K562 (cell line): ENCODE measurements around the gene MLLT6. TPM values are rescaled to one million over a fixed set of nuclear protein-coding genes. Genes with fewer than 3 reads are reported as not detected.

Source experiments
- HDAC1 ChIP-seq, 2 experiments: fragments of 450-650 bp; IDR thresholded peaks; 2 replicates each; pipeline ENCODE4 v1.6.1; 2016 to 2017; ENCODE audit warnings: inconsistent platforms in 1 of 2, mild to moderate bottlenecking in 1 of 2, moderate library complexity in 1 of 2
- HDAC2 ChIP-seq: fragments of 450-650 bp; IDR thresholded peaks from 2 replicates; pipeline ENCODE4 v1.6.1; 2016; ENCODE audit warnings: mild to moderate bottlenecking
- MTA3 ChIP-seq: fragments of 450-650 bp; formaldehyde crosslinking; IDR thresholded peaks from 2 replicates; pipeline ENCODE4 v1.6.1; 2017; ENCODE audit warnings: mild to moderate bottlenecking, borderline replicate concordance
- SFPQ ChIP-seq: fragments of 200-400 bp; formaldehyde crosslinking; IDR thresholded peaks from 2 replicates; pipeline ENCODE4 v1.6.1; 2017; ENCODE audit warnings: mild to moderate bottlenecking, low read depth, low read length, moderate library complexity
- ZBTB17 ChIP-seq: fragments of 450-650 bp; formaldehyde crosslinking; IDR thresholded peaks from 2 replicates; pipeline ENCODE4 v1.4.0; 2020; ENCODE audit warnings: mild to moderate bottlenecking
- ZBTB49 ChIP-seq: sonication (generic); formaldehyde crosslinking; IDR thresholded peaks from 2 replicates; pipeline ENCODE4 v1.8.0; 2022; ENCODE audit warnings: missing genetic modification reagents, mild to moderate bottlenecking, borderline replicate concordance
- ZNF316 ChIP-seq: fragments of 450-650 bp; IDR thresholded peaks from 2 replicates; pipeline ENCODE4 v1.6.1; 2016
- polyA plus RNA-seq, 8 experiments: library from polyadenylated mRNA; depleted of rRNA in 4 of 8; stranded (reverse) in 5 of 8; unstranded in 3 of 8; fragments of >200 nt; fragmentation: Nextera tagmentation in 2 of 8; fragmentation: Illumina TruSeq in 1 of 8; extraction: Ambion mirVana in 2 of 8; extraction: Trizol in 1 of 8; gene quantifications; 2 replicates each; pipeline versions ENCODE4 v1.2.1 to v1.2.3, GENCODE V29; 2011 to 2014; ENCODE audit warnings: inconsistent platforms in 1 of 8, missing spikeins in 1 of 8
- total RNA-seq, 7 experiments: library from RNA; depleted of rRNA in 6 of 7; stranded (reverse); fragments of >200 nt in 6 of 7; fragmentation: Illumina TruSeq in 2 of 7; extraction: Trizol in 2 of 7; gene quantifications; 2 replicates each; pipeline versions ENCODE4 v1.2.1 to v1.2.3, GENCODE V29; 2011 to 2021; ENCODE audit warnings: low replicate concordance in 1 of 7
- TF ChIP-seq, protein P1 (sequence below): fragments of 450-650 bp; IDR thresholded peaks from 2 replicates; pipeline ENCODE4 v1.7.0; 2016; ENCODE audit warnings: borderline replicate concordance
- TF ChIP-seq, protein P2 (sequence below), 3 experiments: IDR thresholded peaks in 2 of 3; conservative IDR thresholded peaks in 1 of 3; 2 replicates each; pipeline ENCODE4 v1.5.1; 2011 to 2012; ENCODE audit warnings: low read length in 3 of 3, mild to moderate bottlenecking in 3 of 3, control low read depth in 2 of 3, improper control_type of control experiment in 1 of 3, inconsistent platforms in 1 of 3, low read depth in 1 of 3, mixed read lengths in 1 of 3, moderate library complexity in 1 of 3; ENCODE audit not compliant: insufficient read depth in 2 of 3
- TF ChIP-seq, protein P3 (sequence below): fragments of 450-650 bp; IDR thresholded peaks from 2 replicates; pipeline ENCODE4 v1.6.1; 2018; ENCODE audit not compliant: partially characterized antibody

The MLLT6 gene
- total and polyA plus RNA-seq, 9 of the 15 experiments (the other 6 are each of a cell fraction or from before 2014, with no cell fraction given) = 3.1 to 71.7 (median 30.0) TPM

- TF ChIP-seq SFPQ (no peak), HDAC1 (IDR thresholded peaks at IDR 0.05) (peak in 1 of 2 experiments; percentile 49; a peak in 1 of 4 replicates), HDAC2 (peak; percentile 54; the same call in 1 of the 2 replicates), ZBTB17 (no peak), MTA3 (peak; percentile 64; the same call in 1 of the 2 replicates), ZBTB49 (CRISPR knock-in tag) (no peak), ZNF316 (no peak)
- TF ChIP-seq, protein P1, sequence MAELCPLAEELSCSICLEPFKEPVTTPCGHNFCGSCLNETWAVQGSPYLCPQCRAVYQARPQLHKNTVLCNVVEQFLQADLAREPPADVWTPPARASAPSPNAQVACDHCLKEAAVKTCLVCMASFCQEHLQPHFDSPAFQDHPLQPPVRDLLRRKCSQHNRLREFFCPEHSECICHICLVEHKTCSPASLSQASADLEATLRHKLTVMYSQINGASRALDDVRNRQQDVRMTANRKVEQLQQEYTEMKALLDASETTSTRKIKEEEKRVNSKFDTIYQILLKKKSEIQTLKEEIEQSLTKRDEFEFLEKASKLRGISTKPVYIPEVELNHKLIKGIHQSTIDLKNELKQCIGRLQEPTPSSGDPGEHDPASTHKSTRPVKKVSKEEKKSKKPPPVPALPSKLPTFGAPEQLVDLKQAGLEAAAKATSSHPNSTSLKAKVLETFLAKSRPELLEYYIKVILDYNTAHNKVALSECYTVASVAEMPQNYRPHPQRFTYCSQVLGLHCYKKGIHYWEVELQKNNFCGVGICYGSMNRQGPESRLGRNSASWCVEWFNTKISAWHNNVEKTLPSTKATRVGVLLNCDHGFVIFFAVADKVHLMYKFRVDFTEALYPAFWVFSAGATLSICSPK = 0 out of 2 replicates have a peak, but pooled peaks have one; percentile 63
- TF ChIP-seq, protein P2, sequence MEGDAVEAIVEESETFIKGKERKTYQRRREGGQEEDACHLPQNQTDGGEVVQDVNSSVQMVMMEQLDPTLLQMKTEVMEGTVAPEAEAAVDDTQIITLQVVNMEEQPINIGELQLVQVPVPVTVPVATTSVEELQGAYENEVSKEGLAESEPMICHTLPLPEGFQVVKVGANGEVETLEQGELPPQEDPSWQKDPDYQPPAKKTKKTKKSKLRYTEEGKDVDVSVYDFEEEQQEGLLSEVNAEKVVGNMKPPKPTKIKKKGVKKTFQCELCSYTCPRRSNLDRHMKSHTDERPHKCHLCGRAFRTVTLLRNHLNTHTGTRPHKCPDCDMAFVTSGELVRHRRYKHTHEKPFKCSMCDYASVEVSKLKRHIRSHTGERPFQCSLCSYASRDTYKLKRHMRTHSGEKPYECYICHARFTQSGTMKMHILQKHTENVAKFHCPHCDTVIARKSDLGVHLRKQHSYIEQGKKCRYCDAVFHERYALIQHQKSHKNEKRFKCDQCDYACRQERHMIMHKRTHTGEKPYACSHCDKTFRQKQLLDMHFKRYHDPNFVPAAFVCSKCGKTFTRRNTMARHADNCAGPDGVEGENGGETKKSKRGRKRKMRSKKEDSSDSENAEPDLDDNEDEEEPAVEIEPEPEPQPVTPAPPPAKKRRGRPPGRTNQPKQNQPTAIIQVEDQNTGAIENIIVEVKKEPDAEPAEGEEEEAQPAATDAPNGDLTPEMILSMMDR (IDR thresholded peaks at IDR 0.05 in 2 of 3, conservative IDR thresholded peaks at IDR 0.05 in 1 of 3; ENCODE audit: insufficient read depth in 2 of 3, low read depth in 1 of 3, low read length in 3 of 3) = peak; percentile 15 to 30 (median 17); a peak in 2 of 6 replicates
- TF ChIP-seq, protein P3, sequence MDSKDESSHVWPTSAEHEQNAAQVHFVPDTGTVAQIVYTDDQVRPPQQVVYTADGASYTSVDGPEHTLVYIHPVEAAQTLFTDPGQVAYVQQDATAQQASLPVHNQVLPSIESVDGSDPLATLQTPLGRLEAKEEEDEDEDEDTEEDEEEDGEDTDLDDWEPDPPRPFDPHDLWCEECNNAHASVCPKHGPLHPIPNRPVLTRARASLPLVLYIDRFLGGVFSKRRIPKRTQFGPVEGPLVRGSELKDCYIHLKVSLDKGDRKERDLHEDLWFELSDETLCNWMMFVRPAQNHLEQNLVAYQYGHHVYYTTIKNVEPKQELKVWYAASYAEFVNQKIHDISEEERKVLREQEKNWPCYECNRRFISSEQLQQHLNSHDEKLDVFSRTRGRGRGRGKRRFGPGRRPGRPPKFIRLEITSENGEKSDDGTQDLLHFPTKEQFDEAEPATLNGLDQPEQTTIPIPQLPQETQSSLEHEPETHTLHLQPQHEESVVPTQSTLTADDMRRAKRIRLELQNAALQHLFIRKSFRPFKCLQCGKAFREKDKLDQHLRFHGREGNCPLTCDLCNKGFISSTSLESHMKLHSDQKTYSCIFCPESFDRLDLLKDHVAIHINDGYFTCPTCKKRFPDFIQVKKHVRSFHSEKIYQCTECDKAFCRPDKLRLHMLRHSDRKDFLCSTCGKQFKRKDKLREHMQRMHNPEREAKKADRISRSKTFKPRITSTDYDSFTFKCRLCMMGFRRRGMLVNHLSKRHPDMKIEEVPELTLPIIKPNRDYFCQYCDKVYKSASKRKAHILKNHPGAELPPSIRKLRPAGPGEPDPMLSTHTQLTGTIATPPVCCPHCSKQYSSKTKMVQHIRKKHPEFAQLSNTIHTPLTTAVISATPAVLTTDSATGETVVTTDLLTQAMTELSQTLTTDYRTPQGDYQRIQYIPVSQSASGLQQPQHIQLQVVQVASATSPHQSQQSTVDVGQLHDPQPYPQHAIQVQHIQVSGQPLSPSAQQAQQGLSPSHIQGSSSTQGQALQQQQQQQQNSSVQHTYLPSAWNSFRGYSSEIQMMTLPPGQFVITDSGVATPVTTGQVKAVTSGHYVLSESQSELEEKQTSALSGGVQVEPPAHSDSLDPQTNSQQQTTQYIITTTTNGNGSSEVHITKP = peak; percentile 36
These were observed 42.5 kb downstream of the MLLT6 start (continued) for GRCh38 chr17:38747463-38748148.
